ENCODE data around the gene PROSER2.

PROSER2 gene

GRCh38 chr10:11825796-11826414 is 2.7 kb downstream of the PROSER2 start:
- no peak for TF ChIP-seq CTCF (IDR thresholded peaks at IDR 0.05; ENCODE audit: low read length, missing control alignments)
- DNase-seq (ENCODE audit: low read depth) = peak; percentile 31
- no peak overlapping the region for H3K4me3 ChIP-seq (replicated peaks; ENCODE audit: low read depth, low read length)

GRCh38 chr10:11827006-11827405 is 3.9 kb downstream of the PROSER2 start:
- no peak for DNase-seq (ENCODE audit: low read depth)
- TF ChIP-seq CTCF (IDR thresholded peaks at IDR 0.05; ENCODE audit: low read length, missing control alignments) = no peak
- no peak overlapping the region for H3K4me3 ChIP-seq (replicated peaks; ENCODE audit: low read depth, low read length)

GRCh38 chr10:11827414-11827813 is 4.3 kb downstream of the PROSER2 start:
- no peak for DNase-seq (ENCODE audit: low read depth)
- no peak for TF ChIP-seq CTCF (IDR thresholded peaks at IDR 0.05; ENCODE audit: low read length, missing control alignments)
- H3K4me3 ChIP-seq (replicated peaks; ENCODE audit: low read depth, low read length) = no peak overlapping the region

- no peak for DNase-seq (ENCODE audit: low read depth)
- H3K4me3 ChIP-seq (replicated peaks; ENCODE audit: low read depth, low read length) = no peak overlapping the region
- TF ChIP-seq CTCF (IDR thresholded peaks at IDR 0.05; ENCODE audit: low read length, missing control alignments) = no peak
Measured at GRCh38 chr10:11828682-11829284, 5.6 kb downstream of the PROSER2 start.

GRCh38 chr10:11830836-11831519 is 7.8 kb downstream of the PROSER2 start:
- DNase-seq (ENCODE audit: low read depth) = no peak
- no peak for TF ChIP-seq CTCF (IDR thresholded peaks at IDR 0.05; ENCODE audit: low read length, missing control alignments)
- no peak overlapping the region for H3K4me3 ChIP-seq (replicated peaks; ENCODE audit: low read depth, low read length)

GRCh38 chr10:11831520-11831951 is 8.4 kb downstream of the PROSER2 start:
- no peak overlapping the region for H3K4me3 ChIP-seq (replicated peaks; ENCODE audit: low read depth, low read length)
- no peak for DNase-seq (ENCODE audit: low read depth)
- no peak for TF ChIP-seq CTCF (IDR thresholded peaks at IDR 0.05; ENCODE audit: low read length, missing control alignments)

Measured in fibroblast of pulmonary artery (primary cell).